Smooth muscle cell of the brain vasculature (primary cell): ENCODE measurements around the gene PREP.

ENCODE experiments used
- DNase-seq: peaks from one replicate; pipeline ENCODE4 v3.0.0-alpha.2; 2012; ENCODE audit warnings: low read depth, low spot score

PREP gene

GRCh38 chr6:105310371-105310770, 92.5 kb downstream of the PREP start:
- DNase-seq: no peak

GRCh38 chr6:105308840-105309239, 94.0 kb downstream of the PREP start:
- no peak for DNase-seq

DNA sequence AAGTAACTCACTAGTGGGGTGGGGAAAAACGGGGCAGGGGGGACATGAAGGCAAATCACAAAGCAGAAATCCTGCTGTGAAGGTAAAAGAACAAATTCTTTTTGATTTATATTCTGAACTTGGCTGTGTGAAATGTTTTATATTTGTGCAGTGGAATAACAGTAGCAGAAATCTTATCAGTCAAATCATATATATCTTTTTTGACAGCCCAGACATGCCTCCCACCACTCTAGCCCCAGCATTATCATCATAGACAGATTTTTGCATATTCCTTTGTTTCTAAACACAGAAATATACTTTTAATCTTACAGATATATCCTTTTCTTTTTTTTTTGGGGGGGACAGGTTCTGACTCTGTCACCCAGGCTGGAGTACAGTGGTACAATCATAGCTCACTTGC, 97.4 kb downstream of the PREP start:
- no peak for DNase-seq

DNA sequence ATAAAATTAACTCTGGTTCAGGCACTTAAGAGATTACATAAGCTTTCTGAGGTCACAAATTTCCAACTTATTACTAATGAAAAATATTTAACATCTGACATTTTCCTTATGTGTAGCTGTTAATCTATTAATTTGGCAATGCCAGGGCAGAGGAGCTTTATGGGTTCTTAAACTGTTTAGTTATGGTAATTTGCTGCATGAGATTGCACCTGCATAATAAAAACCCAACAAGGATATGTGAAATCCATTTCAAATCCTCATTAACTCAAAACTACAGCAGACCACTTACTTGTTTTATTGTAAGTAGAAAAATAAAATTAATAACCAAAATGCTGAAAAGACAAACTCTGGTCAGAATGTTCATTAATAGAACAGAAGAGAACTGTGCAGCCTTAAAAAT, 98.1 kb downstream of the PREP start:
- no peak for DNase-seq

- DNase-seq: no peak
Observed at GRCh38 chr6:105304366-105304765, 98.5 kb downstream of the PREP start.

DNA sequence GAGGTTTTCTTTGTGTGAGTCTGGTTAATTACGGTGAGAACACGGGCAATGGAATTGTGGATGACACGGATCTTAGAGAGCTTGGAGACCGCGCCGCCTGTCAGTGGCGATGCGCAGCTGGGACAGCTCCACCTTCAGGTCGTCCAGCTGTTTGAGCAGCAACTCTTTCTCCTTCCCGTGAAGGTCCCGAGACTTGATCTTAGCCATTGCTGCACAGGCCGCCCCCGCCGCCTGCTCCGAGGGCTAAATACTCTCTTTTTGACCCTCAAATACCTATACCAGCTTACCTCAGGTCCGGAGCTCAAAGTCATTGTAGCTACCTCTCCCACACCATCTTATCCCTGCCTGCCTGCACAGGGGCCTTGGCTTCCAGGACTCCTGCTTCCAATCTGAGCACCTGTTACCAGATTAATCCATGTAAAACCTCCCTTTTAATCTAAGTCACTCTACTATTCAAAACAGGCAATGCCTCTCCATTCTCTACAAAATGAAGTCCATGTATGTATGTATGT, 100.2 kb downstream of the PREP start:
- no peak for DNase-seq

DNA sequence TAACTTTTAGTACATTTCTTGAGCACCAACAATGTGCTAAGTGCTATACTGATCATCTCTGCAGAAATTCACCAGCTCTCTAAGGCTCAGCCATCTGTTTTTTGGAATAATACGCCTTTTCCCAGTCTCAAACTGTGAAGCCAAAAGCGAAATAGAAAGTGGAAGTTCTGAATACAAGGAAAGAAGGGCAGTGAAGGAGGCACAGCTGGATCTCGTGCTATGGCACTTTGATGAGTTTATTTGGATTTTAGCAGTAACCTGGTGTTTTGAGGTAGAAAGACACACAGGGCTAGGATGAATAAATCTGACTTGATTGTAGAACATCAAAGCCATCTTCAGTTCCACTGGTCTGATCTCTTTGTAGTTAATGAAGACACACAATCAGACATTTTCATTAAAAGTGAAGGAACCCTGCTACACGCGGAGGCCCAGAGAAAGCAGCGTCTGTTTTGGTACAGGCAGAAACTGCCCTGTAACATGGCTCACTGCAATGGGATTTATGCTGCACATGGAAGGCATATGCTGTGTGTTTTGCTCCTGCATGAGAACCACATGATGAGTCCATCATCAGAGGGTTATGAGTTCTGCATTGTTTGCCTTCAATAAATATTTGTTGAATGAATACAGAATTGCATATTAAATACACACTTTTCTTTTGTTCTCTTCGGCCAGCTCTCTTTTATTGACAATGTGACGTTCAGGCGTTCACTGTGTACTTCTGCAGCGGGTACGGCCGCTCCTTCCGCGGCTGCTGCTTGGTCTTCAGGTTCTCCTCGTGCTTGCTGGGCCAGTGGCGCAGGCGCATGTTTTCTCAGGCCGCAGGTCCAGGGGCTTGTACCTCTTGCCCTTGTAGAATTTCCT, 100.9 kb downstream of the PREP start:
- no peak for DNase-seq

GRCh38 chr6:105301072-105301503, 101.8 kb downstream of the PREP start:
- no peak for DNase-seq

DNA sequence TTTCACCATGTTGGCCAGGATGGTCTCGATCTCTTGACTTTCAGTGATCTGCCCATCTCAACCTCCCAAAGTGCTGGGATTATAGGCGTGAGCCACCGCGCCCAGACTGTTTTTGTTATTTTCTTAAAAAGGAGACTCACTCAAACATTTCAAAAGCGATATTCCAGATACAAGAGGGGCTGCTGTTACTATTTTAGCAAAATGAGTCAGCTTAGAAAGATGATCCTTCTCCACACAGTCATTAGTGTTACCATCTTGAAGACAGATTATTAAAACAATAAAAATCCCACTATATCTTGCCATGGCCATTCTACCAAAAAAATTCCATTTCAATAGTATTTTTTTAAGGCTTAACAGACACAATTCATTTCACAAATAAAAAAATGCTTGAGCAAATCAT, 102.8 kb downstream of the PREP start:
- DNase-seq: no peak

DNA sequence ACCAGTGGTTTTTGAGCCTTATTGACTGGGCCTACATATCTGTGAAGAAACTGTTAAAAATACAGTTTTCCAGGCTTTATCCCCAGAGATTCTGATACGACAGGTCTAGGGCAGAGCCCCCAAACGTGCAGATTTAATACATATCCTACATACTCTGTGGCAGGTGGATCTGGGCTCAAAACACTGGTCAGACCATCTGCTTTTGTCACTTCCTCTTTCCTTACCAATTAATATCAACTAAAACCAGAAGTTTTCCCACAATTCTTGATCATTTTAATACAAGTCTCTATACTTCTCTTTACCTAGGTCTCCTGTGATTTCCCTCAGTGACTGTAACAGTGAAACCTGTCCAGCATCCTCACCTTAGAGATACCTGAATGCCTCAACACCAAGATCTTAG, 108.8 kb downstream of the PREP start:
- DNase-seq: no peak

GRCh38 chr6:105292689-105293339, 110.1 kb downstream of the PREP start:
- DNase-seq: no peak

- no peak for DNase-seq
Observed at GRCh38 chr6:105291525-105291924, 111.4 kb downstream of the PREP start.

GRCh38 chr6:105282631-105283585, 120.0 kb downstream of the PREP start:
- DNase-seq: no peak

- no peak for DNase-seq
Observed at GRCh38 chr6:105280033-105280432, 122.8 kb downstream of the PREP start.

GRCh38 chr6:105279463-105279862, 123.4 kb downstream of the PREP start:
- DNase-seq: no peak

DNA sequence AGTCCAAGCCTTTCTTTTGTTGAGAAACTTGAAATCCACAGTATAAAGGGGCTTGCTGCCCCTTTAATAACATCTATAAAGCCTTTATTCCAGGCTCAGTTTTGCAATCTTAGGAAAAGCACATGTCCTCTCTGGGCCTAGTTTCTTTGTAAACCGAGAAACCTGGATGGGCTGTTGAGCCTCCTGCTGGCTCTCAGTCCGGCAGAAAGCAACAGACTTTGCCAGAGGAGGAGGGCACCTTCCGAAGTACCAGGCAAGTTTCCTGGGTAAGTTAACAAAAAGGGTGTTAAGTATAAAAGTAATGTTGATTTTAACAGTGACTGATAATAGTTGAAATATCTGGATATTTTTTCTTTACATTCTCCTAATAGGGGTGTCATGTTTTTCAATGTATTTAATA, 124.1 kb downstream of the PREP start:
- no peak for DNase-seq

- DNase-seq: no peak
Observed at GRCh38 chr6:105278035-105278434, 124.8 kb downstream of the PREP start.

DNA sequence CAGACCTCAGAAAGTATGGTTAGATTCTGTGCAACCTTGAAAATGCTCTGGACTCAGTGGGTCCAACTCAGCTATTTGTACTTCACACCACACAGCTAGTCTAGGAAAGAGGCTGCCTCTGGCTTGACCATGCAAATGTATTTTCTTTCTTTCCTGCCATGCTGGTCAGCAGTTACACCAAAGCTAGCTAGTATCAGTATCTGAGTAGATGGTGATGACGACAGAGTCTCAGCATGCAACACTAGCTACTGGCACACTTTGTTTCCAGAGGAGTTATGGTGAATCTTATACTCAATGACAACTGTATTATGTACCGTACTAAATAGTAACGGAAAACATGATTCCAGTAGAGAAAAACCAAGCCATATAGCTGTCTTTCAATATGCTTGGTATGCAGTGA, 126.5 kb downstream of the PREP start:
- DNase-seq: no peak

GRCh38 chr6:105275542-105275941, 127.3 kb downstream of the PREP start:
- DNase-seq: no peak

- DNase-seq: no peak
Observed at GRCh38 chr6:105274678-105275077, 128.2 kb downstream of the PREP start.

DNA sequence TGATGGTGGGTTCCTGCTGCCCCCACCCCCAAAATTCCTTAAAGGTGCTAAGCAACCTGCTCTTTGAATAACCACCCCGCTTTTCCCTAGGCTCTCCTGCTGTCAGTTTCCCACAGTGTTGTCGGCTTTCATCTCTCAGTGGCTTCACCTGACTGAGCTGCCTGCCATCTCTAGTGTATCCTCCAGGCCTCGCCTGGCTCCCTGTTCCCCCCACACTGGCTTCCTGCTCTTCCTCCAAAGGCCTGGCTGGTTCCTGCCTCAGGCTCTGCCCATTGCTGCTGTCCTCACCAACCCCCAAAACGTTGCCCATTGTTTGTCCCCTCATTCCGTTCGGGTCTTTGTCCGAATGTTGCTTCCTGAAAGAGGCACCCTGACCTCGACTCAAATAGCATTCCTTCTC, 129.3 kb downstream of the PREP start:
- no peak for DNase-seq

DNA sequence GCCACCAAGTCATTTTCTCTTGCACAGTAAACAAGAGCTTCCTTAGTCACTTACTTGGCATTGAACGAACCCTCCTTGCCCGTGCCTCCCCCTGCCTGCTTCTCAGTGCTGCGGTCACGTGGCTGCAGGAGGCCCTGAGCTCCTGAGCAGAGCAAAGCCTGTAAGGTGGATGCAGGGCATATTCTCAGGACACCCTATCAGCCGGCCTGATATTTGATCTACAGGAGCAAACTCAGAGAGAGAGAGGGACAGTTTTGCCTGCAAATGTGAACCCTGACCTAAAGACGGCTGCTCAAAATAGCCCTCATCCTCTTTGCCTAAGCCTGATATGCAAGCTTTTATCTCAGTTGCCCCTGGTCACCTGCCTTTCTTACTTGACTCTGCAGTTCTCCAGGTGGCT, 130.1 kb downstream of the PREP start:
- no peak for DNase-seq
